Panc1 (cell line): Measurements from ENCODE around the gene SGPP2.

Source experiments
- POLR2AphosphoS5 ChIP-seq: IDR thresholded peaks from 2 replicates; pipeline ENCODE4 v1.6.1; 2012; ENCODE audit warnings: mild to moderate bottlenecking, low read depth, low read length, moderate library complexity
- SIN3A ChIP-seq: IDR thresholded peaks from 2 replicates; pipeline ENCODE4 v1.6.1; 2012; ENCODE audit warnings: low read depth, mild to moderate bottlenecking, low read length, moderate library complexity, borderline replicate concordance; ENCODE audit not compliant: insufficient read depth
- TCF7L2 ChIP-seq: IDR thresholded peaks from 2 replicates; pipeline ENCODE4 v1.6.1; 2011; ENCODE audit warnings: mild to moderate bottlenecking, low read depth, low read length, inconsistent platforms
- TF ChIP-seq, protein P1 (sequence below): fragments of 450-650 bp; IDR thresholded peaks from 2 replicates; pipeline ENCODE4 v1.5.1; 2017; ENCODE audit warnings: mild to moderate bottlenecking
- TF ChIP-seq, protein P2 (sequence below), 2 experiments: IDR thresholded peaks; 2 replicates each; pipeline ENCODE4 v1.6.1; 2011 to 2012; ENCODE audit warnings: low read depth in 2 of 2, control low read depth in 1 of 2, low read length in 1 of 2, mild to moderate bottlenecking in 1 of 2, moderate library complexity in 1 of 2; ENCODE audit not compliant: insufficient read depth in 1 of 2

GRCh38 chr2:222431869-222432268 lies 7.5 kb downstream of the SGPP2 start:
- TF ChIP-seq POLR2AphosphoS5 (no peak), TCF7L2 (no peak), SIN3A (no peak)
- TF ChIP-seq, protein P1, sequence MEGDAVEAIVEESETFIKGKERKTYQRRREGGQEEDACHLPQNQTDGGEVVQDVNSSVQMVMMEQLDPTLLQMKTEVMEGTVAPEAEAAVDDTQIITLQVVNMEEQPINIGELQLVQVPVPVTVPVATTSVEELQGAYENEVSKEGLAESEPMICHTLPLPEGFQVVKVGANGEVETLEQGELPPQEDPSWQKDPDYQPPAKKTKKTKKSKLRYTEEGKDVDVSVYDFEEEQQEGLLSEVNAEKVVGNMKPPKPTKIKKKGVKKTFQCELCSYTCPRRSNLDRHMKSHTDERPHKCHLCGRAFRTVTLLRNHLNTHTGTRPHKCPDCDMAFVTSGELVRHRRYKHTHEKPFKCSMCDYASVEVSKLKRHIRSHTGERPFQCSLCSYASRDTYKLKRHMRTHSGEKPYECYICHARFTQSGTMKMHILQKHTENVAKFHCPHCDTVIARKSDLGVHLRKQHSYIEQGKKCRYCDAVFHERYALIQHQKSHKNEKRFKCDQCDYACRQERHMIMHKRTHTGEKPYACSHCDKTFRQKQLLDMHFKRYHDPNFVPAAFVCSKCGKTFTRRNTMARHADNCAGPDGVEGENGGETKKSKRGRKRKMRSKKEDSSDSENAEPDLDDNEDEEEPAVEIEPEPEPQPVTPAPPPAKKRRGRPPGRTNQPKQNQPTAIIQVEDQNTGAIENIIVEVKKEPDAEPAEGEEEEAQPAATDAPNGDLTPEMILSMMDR, result no peak
- TF ChIP-seq, protein P2, sequence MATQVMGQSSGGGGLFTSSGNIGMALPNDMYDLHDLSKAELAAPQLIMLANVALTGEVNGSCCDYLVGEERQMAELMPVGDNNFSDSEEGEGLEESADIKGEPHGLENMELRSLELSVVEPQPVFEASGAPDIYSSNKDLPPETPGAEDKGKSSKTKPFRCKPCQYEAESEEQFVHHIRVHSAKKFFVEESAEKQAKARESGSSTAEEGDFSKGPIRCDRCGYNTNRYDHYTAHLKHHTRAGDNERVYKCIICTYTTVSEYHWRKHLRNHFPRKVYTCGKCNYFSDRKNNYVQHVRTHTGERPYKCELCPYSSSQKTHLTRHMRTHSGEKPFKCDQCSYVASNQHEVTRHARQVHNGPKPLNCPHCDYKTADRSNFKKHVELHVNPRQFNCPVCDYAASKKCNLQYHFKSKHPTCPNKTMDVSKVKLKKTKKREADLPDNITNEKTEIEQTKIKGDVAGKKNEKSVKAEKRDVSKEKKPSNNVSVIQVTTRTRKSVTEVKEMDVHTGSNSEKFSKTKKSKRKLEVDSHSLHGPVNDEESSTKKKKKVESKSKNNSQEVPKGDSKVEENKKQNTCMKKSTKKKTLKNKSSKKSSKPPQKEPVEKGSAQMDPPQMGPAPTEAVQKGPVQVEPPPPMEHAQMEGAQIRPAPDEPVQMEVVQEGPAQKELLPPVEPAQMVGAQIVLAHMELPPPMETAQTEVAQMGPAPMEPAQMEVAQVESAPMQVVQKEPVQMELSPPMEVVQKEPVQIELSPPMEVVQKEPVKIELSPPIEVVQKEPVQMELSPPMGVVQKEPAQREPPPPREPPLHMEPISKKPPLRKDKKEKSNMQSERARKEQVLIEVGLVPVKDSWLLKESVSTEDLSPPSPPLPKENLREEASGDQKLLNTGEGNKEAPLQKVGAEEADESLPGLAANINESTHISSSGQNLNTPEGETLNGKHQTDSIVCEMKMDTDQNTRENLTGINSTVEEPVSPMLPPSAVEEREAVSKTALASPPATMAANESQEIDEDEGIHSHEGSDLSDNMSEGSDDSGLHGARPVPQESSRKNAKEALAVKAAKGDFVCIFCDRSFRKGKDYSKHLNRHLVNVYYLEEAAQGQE (IDR thresholded peaks at IDR 0.05; ENCODE audit: insufficient read depth in 1 of 2, low read depth in 2 of 2, low read length in 1 of 2), result no peak
